ENCODE data around the gene BECN2.

The BECN2 gene, protein sequence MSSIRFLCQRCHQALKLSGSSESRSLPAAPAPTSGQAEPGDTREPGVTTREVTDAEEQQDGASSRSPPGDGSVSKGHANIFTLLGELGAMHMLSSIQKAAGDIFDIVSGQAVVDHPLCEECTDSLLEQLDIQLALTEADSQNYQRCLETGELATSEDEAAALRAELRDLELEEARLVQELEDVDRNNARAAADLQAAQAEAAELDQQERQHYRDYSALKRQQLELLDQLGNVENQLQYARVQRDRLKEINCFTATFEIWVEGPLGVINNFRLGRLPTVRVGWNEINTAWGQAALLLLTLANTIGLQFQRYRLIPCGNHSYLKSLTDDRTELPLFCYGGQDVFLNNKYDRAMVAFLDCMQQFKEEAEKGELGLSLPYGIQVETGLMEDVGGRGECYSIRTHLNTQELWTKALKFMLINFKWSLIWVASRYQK

GRCh38 chr1:241957692-241958494 is at the start of gene BECN2:
Gene BECN2, plus strand, starts transcription at chr1:241957767. Its CDS starts 0 bp downstream, at chr1:241957767.
- no peak for FAIRE-seq
- DNase-seq (ENCODE audit: extremely low spot score, insufficient read length, low read depth) = no peak

DNA sequence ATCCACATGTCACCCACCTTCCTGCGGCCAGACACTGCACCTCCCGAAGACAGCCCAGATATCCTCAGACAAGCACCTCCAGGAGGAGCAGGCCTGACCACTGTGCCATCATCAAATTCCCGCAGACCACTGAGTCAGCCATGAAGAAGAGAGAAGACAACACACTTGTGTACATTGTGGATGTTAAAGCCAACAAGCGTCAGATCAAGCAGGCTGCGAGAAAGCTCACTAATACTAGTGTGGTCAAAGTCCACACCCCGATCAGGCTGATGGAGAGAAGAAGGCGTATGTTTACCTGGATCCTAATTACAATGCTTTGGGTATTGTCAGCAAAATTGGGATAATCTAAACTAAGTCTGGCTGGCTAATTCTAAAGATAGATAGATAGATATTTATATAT is 41.4 kb upstream of the BECN2 start:
- FAIRE-seq (no peak), DNase-seq (ENCODE audit: extremely low spot score, insufficient read length, low read depth) (no peak)

DNA sequence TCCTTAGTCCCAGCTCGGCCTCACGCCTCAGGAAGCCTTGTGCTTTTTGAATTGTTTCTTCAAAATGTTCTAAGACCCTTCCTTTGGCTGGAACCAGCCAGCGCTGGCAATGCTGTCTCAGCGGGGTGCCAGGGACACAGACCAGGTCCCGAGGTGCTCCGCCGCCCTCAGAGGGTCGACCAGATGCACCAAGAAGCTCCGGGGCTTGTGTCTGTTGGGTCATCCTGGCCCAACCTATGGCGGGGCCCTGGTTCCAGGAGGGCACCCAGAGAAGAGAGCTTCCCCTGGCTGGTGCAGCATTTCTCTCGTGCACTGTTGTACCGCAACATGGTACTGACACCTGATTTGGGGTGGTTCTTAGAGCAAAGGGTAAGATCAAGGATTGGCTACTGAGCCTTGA is 40.1 kb upstream of the BECN2 start:
- FAIRE-seq = no peak
- no peak for DNase-seq (ENCODE audit: extremely low spot score, insufficient read length, low read depth)

GRCh38 chr1:241918879-241919278 is 38.7 kb upstream of the BECN2 start:
- no peak for FAIRE-seq
- DNase-seq (ENCODE audit: extremely low spot score, insufficient read length, low read depth) = no peak

DNA sequence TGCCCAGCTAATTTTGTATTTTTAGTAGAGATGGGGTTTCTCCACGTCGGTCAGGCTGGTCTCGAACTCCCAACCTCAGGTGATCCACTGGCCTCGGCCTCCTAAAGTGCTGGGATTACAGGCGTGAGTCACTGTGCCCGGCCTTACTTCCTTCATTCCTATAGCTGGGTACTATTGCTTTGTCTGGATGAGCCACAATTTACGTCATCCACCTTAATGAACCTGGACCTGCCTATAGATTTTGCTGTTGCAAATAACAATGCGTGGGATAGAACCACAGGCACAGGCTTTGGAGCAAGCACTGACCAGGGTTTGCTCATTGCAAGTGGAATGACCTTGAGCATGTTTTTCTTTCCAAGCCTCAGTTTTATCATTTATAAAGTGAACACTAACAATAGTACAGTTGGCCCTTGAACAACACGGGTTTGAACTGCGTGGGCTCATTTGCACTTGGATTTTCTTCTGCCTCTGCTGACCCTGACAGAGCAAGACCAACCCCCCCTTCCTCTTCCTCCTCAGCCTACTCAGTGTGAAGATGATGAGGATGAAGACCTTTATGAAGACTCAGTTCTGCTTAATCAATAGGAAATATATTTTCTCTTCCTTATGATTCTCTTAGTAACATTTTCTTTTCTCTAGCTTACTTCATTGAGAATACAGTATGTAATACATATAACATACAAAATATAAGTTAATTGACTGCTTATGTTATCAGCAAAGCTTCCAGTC is 33.3 kb upstream of the BECN2 start:
- FAIRE-seq = no peak

DNA sequence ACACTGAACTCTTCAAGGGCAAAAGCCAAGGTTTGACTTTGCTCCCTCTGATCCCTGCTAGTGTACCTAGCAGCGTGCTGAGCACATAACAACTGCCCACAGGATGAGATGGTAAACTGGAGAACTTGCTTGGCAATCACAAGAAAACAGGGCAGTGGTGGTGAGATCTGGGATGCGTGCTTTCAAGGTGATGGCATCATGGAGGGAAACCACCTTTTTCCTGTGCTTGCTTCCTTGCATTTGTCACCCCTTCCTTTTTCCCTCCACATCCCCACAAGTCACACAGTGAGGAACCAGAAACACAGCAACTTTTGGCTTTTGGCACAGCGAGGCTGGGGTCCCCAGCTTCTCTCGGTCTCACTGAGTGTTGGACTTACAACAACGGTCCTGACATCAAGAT is 31.4 kb upstream of the BECN2 start:
- DNase-seq (ENCODE audit: extremely low spot score, insufficient read length, low read depth) (no peak), FAIRE-seq (no peak)

More for the DNA sequence above, 33.3 kb upstream of the BECN2 start:
- DNase-seq (ENCODE audit: extremely low spot score, insufficient read length, low read depth) = no peak

DNA sequence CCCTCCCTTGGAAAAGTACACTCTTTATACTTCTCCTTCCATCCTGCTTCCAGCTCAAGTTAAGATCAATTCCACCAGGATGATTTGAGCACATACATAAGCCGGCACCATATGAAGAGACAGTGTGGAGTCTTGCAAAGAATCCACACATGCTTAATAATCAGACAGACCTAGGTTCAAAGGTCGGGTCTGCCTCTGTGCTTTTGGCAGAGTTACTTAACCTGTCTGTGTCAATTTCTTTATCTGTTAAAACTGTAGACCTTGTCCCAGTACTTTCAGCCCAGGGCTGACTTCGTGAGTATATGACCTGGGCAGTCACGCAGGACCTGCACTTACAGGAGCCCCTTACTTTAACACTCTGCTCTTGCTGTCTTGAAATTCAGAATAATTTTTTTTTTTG is 30.2 kb upstream of the BECN2 start:
- no peak for FAIRE-seq
- no peak for DNase-seq (ENCODE audit: extremely low spot score, insufficient read length, low read depth)

DNA sequence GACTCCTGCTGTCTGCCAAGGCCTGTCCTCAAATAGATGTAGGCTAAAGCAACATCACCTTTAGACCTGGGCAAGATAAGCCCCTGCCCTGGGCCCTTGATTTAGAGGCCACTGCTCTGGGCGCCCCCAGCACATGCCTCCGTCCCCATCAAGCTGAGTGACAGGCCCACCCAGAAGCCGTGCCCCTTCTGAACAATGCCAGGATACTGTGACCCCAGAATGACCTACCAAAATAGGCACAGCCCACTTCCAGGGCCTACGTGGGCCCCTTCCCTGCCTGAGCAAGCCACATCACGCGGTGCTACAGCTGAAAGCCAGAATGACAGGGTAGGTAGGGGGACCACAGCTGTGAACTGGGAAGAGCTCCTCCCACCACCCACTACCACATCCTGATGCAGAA is 24.7 kb upstream of the BECN2 start:
- no peak for FAIRE-seq
- no peak for DNase-seq (ENCODE audit: extremely low spot score, insufficient read length, low read depth)

DNA sequence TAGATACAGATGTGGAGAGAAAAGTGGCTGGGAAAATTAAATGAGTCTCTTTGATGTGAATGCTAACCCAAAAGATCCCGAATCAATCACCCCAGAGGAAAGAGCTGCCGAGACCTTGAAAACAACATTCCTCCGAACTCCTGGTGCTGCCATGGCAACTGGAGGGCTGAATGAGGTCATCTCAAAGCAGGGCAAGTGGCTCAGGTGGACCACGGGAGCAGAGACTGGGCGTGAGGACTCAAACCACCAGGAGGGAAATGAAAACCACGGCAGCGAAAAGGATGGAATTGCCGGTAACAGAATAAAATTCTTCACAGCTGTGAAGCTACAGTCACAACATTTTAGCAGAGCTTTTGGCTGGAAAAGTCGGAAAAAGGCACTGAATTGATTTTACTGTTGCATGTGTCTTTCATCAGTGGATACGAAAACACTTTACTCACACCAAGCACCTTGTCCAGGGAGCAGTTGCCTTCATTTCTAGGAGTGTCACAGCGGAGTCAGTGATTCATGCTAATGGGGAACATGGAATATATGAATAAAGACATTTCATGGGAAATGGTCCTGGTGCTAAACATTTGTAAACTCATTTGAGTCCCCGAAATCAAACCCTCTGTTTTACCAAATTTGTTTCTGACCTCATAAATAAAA is 23.2 kb upstream of the BECN2 start:
- FAIRE-seq (no peak), DNase-seq (ENCODE audit: extremely low spot score, insufficient read length, low read depth) (no peak)

DNA sequence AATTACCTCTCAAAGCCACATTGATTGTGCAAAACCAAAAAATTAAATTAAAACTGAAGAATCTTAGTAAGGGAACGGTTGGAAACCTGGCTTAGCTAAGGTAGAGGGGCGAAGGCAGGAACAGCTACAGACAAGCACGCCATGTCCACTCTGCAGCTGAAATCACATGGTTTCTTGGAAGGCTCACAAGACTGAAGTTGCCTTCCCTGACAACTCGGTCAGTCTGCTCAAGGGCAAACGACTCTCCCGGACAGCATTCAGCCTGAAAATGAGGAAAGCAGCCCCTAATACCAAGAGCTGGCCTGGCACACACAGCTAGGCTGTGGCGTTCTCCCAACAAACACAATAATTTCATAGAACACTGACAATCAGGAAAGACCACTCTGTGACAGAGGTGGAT is 22.7 kb upstream of the BECN2 start:
- DNase-seq (ENCODE audit: extremely low spot score, insufficient read length, low read depth) (no peak), FAIRE-seq (no peak)

- no peak for DNase-seq (ENCODE audit: extremely low spot score, insufficient read length, low read depth)
- FAIRE-seq = no peak
Observed at GRCh38 chr1:241939798-241940197, 17.8 kb upstream of the BECN2 start.

- no peak for DNase-seq (ENCODE audit: extremely low spot score, insufficient read length, low read depth)
- FAIRE-seq = no peak
Observed at GRCh38 chr1:241942738-241943137, 14.8 kb upstream of the BECN2 start.

DNA sequence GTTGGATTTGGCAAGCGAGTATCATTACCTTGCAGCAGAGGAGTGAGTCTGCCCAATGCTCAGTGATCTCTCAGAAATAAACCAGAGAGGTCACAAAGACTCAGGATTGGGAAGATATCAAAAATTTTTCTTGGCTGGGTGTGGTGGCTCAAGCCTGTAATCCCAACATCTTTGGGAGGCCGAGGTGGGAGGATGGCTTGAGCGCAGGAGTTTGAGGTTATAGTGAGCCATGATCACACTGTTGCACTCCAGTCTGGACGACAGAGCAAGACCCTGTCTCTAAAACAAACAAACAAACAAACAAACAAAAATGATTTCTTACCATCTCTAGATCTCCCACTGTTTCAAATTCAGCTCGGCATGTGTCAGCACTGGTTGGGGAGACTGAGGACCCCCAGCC is 13.3 kb upstream of the BECN2 start:
- FAIRE-seq (no peak), DNase-seq (ENCODE audit: extremely low spot score, insufficient read length, low read depth) (no peak)

- FAIRE-seq = no peak
- DNase-seq (ENCODE audit: extremely low spot score, insufficient read length, low read depth) = no peak
Observed at GRCh38 chr1:241947354-241947753, 10.2 kb upstream of the BECN2 start.

GRCh38 chr1:241950390-241950789 is 7.2 kb upstream of the BECN2 start:
- DNase-seq (ENCODE audit: extremely low spot score, insufficient read length, low read depth) (no peak), FAIRE-seq (no peak)

GRCh38 chr1:241962153-241962552 is 4.6 kb downstream of the BECN2 start:
- DNase-seq (ENCODE audit: extremely low spot score, insufficient read length, low read depth) (no peak), FAIRE-seq (no peak)

DNA sequence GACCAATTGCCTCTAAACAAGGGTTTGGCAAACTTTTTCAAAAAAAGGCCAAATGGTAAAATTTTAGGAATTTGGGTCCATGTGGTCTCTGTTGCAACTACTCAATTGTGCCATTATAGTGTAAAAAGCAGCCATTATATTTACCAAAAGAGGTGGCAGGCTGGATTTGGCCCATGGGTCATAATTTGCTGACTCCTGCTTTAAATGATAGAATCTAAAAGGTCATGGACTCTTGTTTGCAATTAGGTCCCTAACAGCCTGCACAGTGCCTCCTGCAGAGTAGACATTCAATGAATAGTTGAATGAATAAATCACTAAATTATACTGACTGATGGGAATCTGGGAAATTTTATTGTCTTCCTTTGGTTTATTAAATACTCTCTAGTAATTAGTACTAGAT is 6.2 kb downstream of the BECN2 start:
- FAIRE-seq = no peak

DNA sequence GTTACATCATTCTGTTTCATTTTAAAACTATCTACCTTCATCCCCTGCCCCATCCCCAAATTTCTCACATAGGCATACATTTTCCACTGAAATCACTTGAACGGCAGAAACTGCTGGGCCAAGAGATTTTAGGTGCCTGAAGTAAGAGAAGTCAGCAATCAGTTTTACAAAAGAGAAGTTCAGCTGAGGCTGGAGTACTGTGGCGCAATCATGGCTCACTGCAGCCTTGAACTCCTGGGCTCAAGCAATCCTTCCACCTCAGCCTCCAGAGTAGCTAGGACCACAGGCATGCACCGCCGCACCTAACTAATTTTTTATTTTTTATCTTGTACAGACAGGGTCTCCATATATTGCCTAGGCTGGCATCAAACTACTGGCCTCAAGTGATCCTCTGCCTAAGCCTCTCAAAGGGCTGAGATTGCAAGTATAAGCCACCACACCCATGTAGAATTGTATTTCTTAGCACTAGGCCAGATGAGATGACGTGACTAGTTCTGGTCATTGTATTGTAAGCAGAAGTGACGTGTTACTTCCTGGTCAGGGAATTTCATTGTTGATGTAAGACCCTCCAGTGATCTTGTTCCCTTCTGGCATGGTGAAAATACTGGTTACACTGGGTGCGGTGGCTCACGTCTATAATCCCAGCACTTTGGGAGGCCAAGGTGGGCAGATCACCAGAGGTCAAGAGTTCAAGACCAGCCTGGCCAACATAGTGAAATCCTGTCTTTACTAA is 7.1 kb downstream of the BECN2 start:
- FAIRE-seq = no peak
- no peak for DNase-seq (ENCODE audit: extremely low spot score, insufficient read length, low read depth)

More for the DNA sequence above, 6.2 kb downstream of the BECN2 start:
- no peak for DNase-seq (ENCODE audit: extremely low spot score, insufficient read length, low read depth)

GRCh38 chr1:241968611-241969010 is 11.0 kb downstream of the BECN2 start:
- FAIRE-seq (no peak), DNase-seq (ENCODE audit: extremely low spot score, insufficient read length, low read depth) (no peak)
